GM19463 (cell line): ENCODE results near the gene NKX2-8.
"Not testable (repeated sequence)": the region's sequence is repeated elsewhere in the genome, so short reads cannot be mapped to it uniquely, and the experiment has no call there.

Experiments
- ATAC-seq: cut with Tn5 transposase; IDR thresholded peaks from one replicate; pipeline ENCODE4 v1.9.1; 2021; ENCODE audit warnings: mild to moderate bottlenecking, moderate library complexity; ENCODE audit not compliant: unreplicated experiment

Gene NKX2-8

GRCh38 chr14:36580141-36580855 is 2.1 kb downstream of the NKX2-8 start:
- no peak for ATAC-seq

- ATAC-seq, result no peak
These were observed 2.8 kb downstream of the NKX2-8 start for GRCh38 chr14:36579573-36580140.

- no peak for ATAC-seq
These were observed 3.3 kb downstream of the NKX2-8 start for GRCh38 chr14:36579001-36579555.

- ATAC-seq, result no peak
These were observed 12.3 kb downstream of the NKX2-8 start for GRCh38 chr14:36570065-36570464.

- ATAC-seq, result no peak
These were observed 25.5 kb downstream of the NKX2-8 start for GRCh38 chr14:36556811-36557433.

GRCh38 chr14:36555998-36556743 is 26.2 kb downstream of the NKX2-8 start:
- no peak for ATAC-seq

DNA sequence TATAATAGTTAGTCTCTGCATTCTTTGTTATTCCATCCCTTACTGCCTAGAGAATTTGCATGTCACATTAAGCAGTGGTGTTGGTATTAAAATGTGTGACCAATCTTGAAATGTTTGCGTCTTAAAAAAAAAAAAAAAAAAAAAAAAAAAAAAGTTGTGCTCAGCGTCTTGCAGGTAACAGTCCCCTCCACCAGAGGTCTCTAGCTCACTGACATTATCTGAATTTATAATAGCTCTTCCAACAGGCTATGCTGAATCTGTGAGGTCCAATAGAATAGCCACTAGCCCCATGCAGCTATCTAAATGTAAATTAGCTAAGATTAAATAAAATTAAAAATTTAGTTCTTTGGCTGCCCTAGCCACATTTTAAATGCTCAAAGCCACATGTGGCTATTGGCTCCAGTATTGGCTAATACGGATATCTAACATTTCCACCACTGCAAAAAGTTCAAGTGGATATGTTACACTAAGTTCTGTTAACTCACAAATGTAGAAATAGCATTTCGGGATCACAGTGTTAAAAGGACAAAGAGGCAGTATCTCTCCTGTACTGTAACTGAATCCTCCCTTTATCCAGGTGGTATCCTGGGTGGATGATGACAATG is 28.7 kb downstream of the NKX2-8 start:
- ATAC-seq, result no peak

- no peak for ATAC-seq
These were observed 31.5 kb downstream of the NKX2-8 start for GRCh38 chr14:36550899-36551298.

- ATAC-seq, result not testable (repeated sequence)
These were observed 38.1 kb downstream of the NKX2-8 start for GRCh38 chr14:36544280-36544679.

DNA sequence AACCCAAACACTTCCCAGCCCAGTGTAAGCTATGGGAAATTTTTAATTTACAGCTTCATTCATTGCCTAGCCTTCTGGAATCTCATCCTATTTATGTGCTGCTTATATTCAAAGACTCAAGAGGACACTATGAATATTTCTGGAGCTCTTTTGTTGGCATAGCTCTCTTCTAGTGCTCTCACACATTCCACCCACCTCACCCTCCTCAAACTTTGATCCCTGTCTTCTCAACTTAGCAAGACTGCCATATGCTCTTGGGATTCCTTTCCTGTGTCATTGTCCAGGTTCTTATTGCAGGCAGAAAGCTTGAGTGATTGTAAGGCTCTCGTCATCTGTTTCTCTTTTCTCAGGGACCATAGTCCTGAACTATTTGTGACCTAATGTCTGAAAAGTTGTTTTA is 44.4 kb downstream of the NKX2-8 start:
- no peak for ATAC-seq
